HG03442 (cell line): ENCODE results near the gene REELD1.

ENCODE experiments used
- ATAC-seq: cut with Tn5 transposase; IDR thresholded peaks from one replicate; pipeline ENCODE4 v1.9.1; 2021; ENCODE audit warnings: mild to moderate bottlenecking, moderate library complexity; ENCODE audit not compliant: unreplicated experiment

The REELD1 gene

GRCh38 chr4:146224326-146224966, 10.1 kb downstream of the REELD1 start:
- no peak for ATAC-seq

GRCh38 chr4:146229406-146229805, 15.1 kb downstream of the REELD1 start:
- ATAC-seq = no peak

GRCh38 chr4:146232131-146232722, 17.9 kb downstream of the REELD1 start:
- no peak for ATAC-seq

GRCh38 chr4:146235654-146236177, 21.4 kb downstream of the REELD1 start:
- no peak for ATAC-seq

GRCh38 chr4:146236216-146236615, 21.9 kb downstream of the REELD1 start:
- no peak for ATAC-seq

- no peak for ATAC-seq
Observed at GRCh38 chr4:146237092-146237491, 22.8 kb downstream of the REELD1 start.

GRCh38 chr4:146238107-146238506, 23.8 kb downstream of the REELD1 start:
- ATAC-seq = no peak

- ATAC-seq = peak; percentile 94
Observed at GRCh38 chr4:146243141-146243882, 29.0 kb downstream of the REELD1 start.

- ATAC-seq = no peak
Observed at GRCh38 chr4:146243883-146244277, 29.5 kb downstream of the REELD1 start.

GRCh38 chr4:146244496-146244895, 30.2 kb downstream of the REELD1 start:
- no peak for ATAC-seq

- no peak for ATAC-seq
Observed at GRCh38 chr4:146245246-146245645, 30.9 kb downstream of the REELD1 start.

- ATAC-seq = no peak
Observed at GRCh38 chr4:146245850-146246249, 31.5 kb downstream of the REELD1 start.

- ATAC-seq = no peak
Observed at GRCh38 chr4:146246381-146246780, 32.0 kb downstream of the REELD1 start.

- ATAC-seq = no peak
Observed at GRCh38 chr4:146247356-146247755, 33.0 kb downstream of the REELD1 start.

- no peak for ATAC-seq
Observed at GRCh38 chr4:146252969-146253611, 38.8 kb downstream of the REELD1 start.

- no peak for ATAC-seq
Observed at GRCh38 chr4:146255463-146255862, 41.1 kb downstream of the REELD1 start.

- ATAC-seq = no peak
Observed at GRCh38 chr4:146255874-146256273, 41.5 kb downstream of the REELD1 start.

- ATAC-seq = no peak
Observed at GRCh38 chr4:146256328-146256727, 42.0 kb downstream of the REELD1 start.

GRCh38 chr4:146257511-146257910, 43.2 kb downstream of the REELD1 start:
- no peak for ATAC-seq

- ATAC-seq = no peak
Observed at GRCh38 chr4:146260521-146260920, 46.2 kb downstream of the REELD1 start.

- ATAC-seq = no peak
Observed at GRCh38 chr4:146261041-146261440, 46.7 kb downstream of the REELD1 start.
